Measurements from ENCODE around the gene PLS3. TPM values are rescaled to one million over a fixed set of nuclear protein-coding genes. Genes with fewer than 3 reads are reported as not detected.
"Not testable (repeated sequence)": the region's sequence is repeated elsewhere in the genome, so short reads cannot be mapped to it uniquely, and the experiment has no call there.

Gene PLS3
- total RNA-seq, 4 donors from 2014 or later: 11.0 to 23.1 (median 13.1) TPM

- no peaks in the 10 kb centered on the region for H3K9me3 ChIP-seq
- no peak for DNase-seq
These were observed 27.5 kb upstream of the PLS3 start for GRCh38 chrX:115533485-115533884.

GRCh38 chrX:115534383-115534782, 26.6 kb upstream of the PLS3 start:
- Histone ChIP-seq H3K27me3 (no peaks in the 10 kb centered on the region), H3K4me3 (no peak overlapping the region), H3K9me3 (no peaks in the 10 kb centered on the region), H3K36me3 (no peaks in the 10 kb centered on the region), H3K4me1 (no peaks in the 10 kb centered on the region), H3K27ac (no peak overlapping the region)
- no peak for TF ChIP-seq CTCF (IDR thresholded peaks at IDR 0.05)
- no peak for TF ChIP-seq POLR2A (IDR thresholded peaks at IDR 0.05)
- no peak for DNase-seq

More at GRCh38 chrX:115533485-115533884, 27.5 kb upstream of the PLS3 start:
- H3K4me1 ChIP-seq: no peaks in the 10 kb centered on the region
- no peak overlapping the region for H3K27ac ChIP-seq
- H3K36me3 ChIP-seq: no peaks in the 10 kb centered on the region
- TF ChIP-seq POLR2A (IDR thresholded peaks at IDR 0.05) (no peak), CTCF (IDR thresholded peaks at IDR 0.05) (no peak)
- no peaks in the 10 kb centered on the region for H3K27me3 ChIP-seq
- no peak overlapping the region for H3K4me3 ChIP-seq

GRCh38 chrX:115535421-115535820, 25.6 kb upstream of the PLS3 start:
- no peak for DNase-seq

GRCh38 chrX:115535844-115536243, 25.1 kb upstream of the PLS3 start:
- TF ChIP-seq CTCF (IDR thresholded peaks at IDR 0.05) (no peak), POLR2A (IDR thresholded peaks at IDR 0.05) (no peak)

More at GRCh38 chrX:115535421-115535820, 25.6 kb upstream of the PLS3 start:
- Histone ChIP-seq H3K27ac (no peak overlapping the region), H3K4me3 (no peak overlapping the region), H3K36me3 (no peaks in the 10 kb centered on the region), H3K27me3 (no peaks in the 10 kb centered on the region), H3K9me3 (no peaks in the 10 kb centered on the region), H3K4me1 (no peaks in the 10 kb centered on the region)
- TF ChIP-seq POLR2A (IDR thresholded peaks at IDR 0.05) (no peak), CTCF (IDR thresholded peaks at IDR 0.05) (no peak)

GRCh38 chrX:115539841-115540240, 21.1 kb upstream of the PLS3 start:
- H3K36me3 ChIP-seq: no peaks in the 10 kb centered on the region
- H3K27ac ChIP-seq: no peak overlapping the region
- H3K9me3 ChIP-seq: no peaks in the 10 kb centered on the region
- no peak overlapping the region for H3K4me3 ChIP-seq
- TF ChIP-seq CTCF (IDR thresholded peaks at IDR 0.05) (no peak), POLR2A (IDR thresholded peaks at IDR 0.05) (no peak)
- no peak for DNase-seq
- H3K4me1 ChIP-seq: no peaks in the 10 kb centered on the region
- no peaks in the 10 kb centered on the region for H3K27me3 ChIP-seq

More at GRCh38 chrX:115535844-115536243, 25.1 kb upstream of the PLS3 start:
- H3K9me3 ChIP-seq: no peaks in the 10 kb centered on the region
- H3K4me1 ChIP-seq: no peaks in the 10 kb centered on the region
- no peak for DNase-seq
- H3K4me3 ChIP-seq: no peak overlapping the region
- no peaks in the 10 kb centered on the region for H3K27me3 ChIP-seq
- no peak overlapping the region for H3K27ac ChIP-seq
- no peaks in the 10 kb centered on the region for H3K36me3 ChIP-seq

- H3K36me3 ChIP-seq, DNase-seq: not testable (repeated sequence)
These were observed 19.9 kb upstream of the PLS3 start for GRCh38 chrX:115541045-115541444.

More at GRCh38 chrX:115541045-115541444, 19.9 kb upstream of the PLS3 start:
- H3K9me3 ChIP-seq, H3K4me1 ChIP-seq, H3K27me3 ChIP-seq, H3K4me3 ChIP-seq, H3K27ac ChIP-seq: not testable (repeated sequence)
